Thyroid gland (tissue), 4 donors: Measurements from ENCODE around the gene BUD31.

Experiments used
- CTCF ChIP-seq, 6 experiments: fragments of 200-600 bp in 3 of 6; fragments of 450-650 bp in 3 of 6; sonication (generic) in 3 of 6; IDR thresholded peaks; one replicate each; pipeline ENCODE4 v1.5.1; 2016 to 2019; ENCODE audit warnings: antibody characterized with exemption in 6 of 6, mild to moderate bottlenecking in 2 of 6, inconsistent platforms in 1 of 6, moderate library complexity in 1 of 6
- POLR2A ChIP-seq, 2 donors: fragments of 450-650 bp; IDR thresholded peaks; one replicate each; pipeline ENCODE4 v1.6.1; 2017; ENCODE audit warnings: antibody characterized with exemption in 2 of 2, mild to moderate bottlenecking in 2 of 2, moderate library complexity in 1 of 2

DNA sequence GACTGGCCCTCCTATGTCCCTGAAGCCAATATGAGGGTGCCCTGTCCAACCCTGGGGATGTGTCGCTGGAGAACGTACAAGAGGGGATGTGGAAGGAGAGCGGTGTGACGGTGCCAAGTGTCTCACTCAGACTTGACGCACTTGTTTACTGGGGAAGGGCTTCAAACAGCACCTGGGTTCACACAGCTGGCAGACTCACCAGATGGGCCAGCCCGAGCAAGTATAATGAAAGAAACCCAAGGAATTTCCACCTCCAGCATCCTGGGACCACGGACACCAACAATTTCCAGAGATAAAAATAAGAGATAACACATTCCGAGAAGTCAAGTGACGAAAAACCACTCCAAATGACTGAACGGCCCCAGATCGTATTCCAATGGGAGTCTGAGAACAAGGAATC is 51.9 kb downstream of the BUD31 start:
- TF ChIP-seq POLR2A (IDR thresholded peaks at IDR 0.05) (no peak), CTCF (IDR thresholded peaks at IDR 0.05) (no peak)
